NCI-H2107 treated with DMSO at 0.1 percent for 48 hours (cell line): Measurements from ENCODE around the gene TRIM7.
"Not testable (repeated sequence)": the region's sequence is repeated elsewhere in the genome, so short reads cannot be mapped to it uniquely, and the experiment has no call there.

Experiments used
- DNase-seq: peaks from one replicate; lab custom pipeline; 2025; ENCODE audit not compliant: unreplicated experiment; lab: John Stamatoyannopoulos, UW

The TRIM7 gene

DNA sequence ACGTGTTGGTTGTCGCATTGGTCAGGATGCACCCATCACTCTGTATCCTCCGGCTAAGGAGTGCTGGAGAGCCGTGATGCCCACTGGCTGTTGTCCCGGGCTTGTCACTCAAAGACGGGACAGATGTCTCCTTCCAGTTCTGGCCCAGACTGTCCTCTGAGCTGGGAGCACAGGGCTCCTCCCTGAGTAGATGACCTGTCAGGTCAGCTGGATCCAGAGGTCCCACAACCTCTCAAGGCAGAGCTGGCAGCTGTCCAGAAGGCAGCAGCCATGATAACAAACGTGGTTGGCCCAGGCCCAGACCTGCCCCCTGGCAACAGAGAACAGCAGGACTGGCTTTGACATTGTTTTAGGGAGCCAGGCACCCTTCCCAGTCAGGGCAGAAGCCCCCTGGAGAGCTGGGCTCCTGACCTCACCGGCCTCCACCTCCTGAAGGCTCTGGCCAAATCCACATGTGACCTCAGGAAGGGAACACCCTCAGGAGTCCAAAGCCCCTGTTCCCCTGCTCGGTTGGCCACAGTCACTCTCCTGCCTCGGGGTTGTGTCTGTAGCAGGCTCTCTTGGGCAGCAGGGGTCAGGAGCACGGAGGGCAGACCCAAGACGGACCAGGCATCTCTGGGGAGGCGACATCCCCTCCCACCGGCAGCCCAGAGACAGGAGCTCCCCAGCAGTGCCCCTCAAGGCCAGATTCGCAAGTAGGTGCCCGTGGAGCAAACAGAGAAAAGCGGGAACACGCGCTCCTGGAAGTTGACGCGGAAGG is 10.3 kb downstream of the TRIM7 start:
- no peak for DNase-seq

- no peak for DNase-seq
Measured at GRCh38 chr5:181193656-181194055, 11.3 kb downstream of the TRIM7 start.

DNA sequence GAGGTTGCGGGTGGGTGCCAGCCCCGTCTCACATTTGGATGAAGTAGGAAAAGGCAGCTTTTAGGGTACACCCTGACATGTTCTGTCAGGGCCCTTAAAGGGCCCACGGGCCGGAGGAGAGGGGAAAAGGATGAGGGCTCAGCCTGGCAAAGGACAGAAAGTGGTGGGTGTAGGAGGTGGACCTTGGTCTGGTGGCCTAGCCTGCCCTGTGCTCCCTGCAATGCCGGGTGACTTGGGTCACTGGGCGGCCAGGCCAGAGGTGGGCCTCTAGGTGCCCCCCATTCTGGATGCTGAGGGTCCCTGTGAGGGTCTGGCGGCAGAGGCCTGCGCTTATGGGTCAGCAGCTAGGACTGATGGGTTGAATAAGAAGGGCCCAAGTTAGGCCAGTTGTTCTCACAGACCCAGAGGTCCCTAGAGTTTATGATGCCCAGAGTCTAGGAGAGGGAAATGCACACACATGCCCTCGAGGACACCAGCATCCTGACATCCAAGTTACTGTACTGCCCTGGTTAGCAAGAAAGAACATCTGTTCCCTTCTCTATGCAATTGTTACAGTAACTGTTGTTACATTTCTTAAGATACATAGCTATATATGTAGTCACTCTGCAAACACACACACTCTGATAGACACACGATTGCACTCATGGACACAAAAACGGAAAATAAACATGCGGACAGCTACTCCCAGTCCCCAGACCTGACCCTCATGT is 12.5 kb downstream of the TRIM7 start:
- DNase-seq = no peak

DNA sequence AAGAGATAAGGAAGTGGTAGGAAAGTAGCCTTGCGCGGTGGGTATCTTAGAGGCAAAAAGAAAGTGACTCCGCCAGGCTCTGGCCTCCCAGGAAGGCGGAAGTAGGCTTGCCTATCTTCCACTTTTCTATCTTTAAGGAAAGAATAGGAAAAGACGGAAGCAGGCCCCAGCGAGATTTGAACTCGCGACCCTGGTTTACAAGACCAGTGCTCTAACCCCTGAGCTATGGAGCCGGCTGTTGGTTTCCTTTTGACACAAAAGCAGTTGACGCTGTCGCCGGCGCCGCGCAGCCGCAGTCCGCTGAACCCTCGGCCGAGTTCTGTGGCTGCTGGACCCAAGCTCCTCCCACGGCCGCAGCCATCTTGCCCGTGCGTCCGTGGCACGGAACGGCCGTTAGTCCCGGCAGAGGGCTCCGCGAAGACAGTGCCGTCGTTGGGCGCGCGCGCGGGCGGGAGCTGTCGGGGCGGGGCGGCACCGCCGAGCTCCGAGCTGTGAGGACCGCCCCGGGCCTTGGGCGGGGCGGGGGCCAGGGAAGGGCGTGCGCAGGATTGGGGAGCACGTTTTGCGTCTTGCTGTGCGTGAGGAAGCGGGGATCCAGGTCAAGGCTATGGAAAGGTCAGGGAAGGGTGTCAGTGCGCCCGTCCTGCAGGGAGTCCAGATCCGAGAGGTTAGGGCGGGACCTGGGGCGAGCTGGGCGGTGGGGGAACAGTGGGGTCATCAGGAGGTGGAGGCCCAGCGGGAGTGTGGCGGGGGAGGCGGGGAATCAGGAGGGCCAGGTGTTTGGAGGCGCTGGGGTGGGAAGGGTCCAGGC is 13.3 kb downstream of the TRIM7 start:
- DNase-seq = no peak

GRCh38 chr5:181190711-181191525 is 14.1 kb downstream of the TRIM7 start:
- DNase-seq = no peak

GRCh38 chr5:181189962-181190710 is 14.9 kb downstream of the TRIM7 start:
- no peak for DNase-seq

- DNase-seq = no peak
Measured at GRCh38 chr5:181189363-181189961, 15.5 kb downstream of the TRIM7 start.

GRCh38 chr5:181188700-181189362 is 16.2 kb downstream of the TRIM7 start:
- no peak for DNase-seq

- no peak for DNase-seq
Measured at GRCh38 chr5:181187500-181188213, 17.3 kb downstream of the TRIM7 start.

DNA sequence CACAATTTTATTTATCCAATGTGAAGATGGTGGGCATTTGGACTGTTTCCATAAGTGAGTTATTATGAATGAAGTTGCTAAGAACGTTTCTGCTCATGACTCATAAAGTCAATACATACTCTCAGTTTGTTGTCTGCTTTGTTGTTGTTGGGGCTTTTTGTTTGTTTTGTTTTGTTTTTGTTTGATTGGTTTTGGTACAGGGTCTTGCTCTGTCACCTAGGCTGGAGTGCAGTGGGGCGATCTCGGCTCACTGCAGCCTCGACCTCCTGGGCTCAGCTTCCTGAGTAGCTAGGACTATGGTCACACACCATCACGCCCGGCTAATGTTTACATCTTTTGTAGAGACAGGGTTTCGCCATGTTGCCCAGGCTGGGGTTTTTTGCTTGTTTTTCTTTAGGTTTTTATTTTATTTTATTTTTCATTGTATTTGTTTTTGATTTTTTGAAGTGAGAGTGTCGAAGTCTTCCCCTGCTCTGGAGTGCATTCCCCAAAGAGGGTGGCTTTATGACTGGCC is 18.0 kb downstream of the TRIM7 start:
- DNase-seq = no peak

GRCh38 chr5:181186022-181186421 is 19.0 kb downstream of the TRIM7 start:
- no peak for DNase-seq

GRCh38 chr5:181185560-181185959 is 19.4 kb downstream of the TRIM7 start:
- DNase-seq = no peak

DNA sequence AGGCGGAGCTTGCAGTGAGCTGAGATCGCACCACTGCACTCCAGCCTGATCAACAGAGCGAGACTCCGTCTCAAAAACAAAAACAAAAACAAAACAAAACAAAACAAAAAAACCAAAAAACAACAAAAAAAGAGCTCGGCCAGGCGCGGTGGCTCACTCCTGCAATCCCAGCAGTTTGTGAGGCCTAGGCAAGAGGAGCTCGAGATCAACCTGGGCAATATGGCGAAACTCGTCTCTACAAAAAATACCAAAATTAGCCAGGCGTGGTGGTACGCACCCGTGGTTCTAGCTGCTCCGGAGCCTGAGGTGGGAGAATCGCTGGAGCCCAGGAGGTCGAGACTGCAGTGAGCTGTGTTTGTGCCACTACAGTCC is 20.2 kb downstream of the TRIM7 start:
- no peak for DNase-seq

DNA sequence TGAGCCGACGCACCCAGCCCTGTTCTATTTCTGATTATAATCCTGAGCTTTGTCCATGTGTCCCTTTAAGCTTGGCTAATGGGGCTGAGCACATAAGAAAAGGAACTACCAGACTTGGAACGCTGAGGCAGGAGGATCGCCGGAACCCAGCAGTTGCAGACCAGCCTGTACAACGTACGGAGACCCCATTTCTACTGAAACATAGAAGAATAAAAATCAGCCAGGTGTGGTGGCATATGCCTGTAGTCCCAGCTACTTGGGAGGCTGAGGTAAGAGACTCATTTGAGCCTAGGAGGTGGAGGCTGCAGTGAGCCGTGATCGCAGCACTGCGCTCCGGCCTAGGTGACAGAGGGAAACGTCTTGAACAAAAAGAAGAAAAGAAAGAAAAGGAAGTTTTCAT is 22.3 kb downstream of the TRIM7 start:
- DNase-seq = no peak

GRCh38 chr5:181181650-181182565 is 23.1 kb downstream of the TRIM7 start:
- no peak for DNase-seq

- DNase-seq = not testable (repeated sequence)
Measured at GRCh38 chr5:181177559-181177958, 27.4 kb downstream of the TRIM7 start.

GRCh38 chr5:181176254-181176952 is 28.6 kb downstream of the TRIM7 start:
- DNase-seq = no peak
